Activated T-cell treated with anti-CD3 and anti-CD28 coated beads, Interleukin-2, amount 50 U/mL, for 4 hours (primary cell): ENCODE data around the gene IFI30. TPM values are rescaled to one million over a fixed set of nuclear protein-coding genes. Genes with fewer than 3 reads are reported as not detected.
A peak's percentile ranks its signal among the peaks of the same experiment; 100 is the strongest.

Experiments used
- ATAC-seq, 2 donors: fragments of 200-7000 bp; cut with Tn5 transposase; one replicate each; pipeline ENCODE4 v1.10.0; 2021
- DNase-seq: peaks from one replicate; pipeline ENCODE4 v3.0.0-alpha.2; 2020
- H3K27me3 Mint-ChIP-seq: one replicate; pipeline ENCODE4 v1.8.0; 2021; ENCODE audit warnings: low read depth, mixed read lengths
- H3K36me3 Mint-ChIP-seq: one replicate; pipeline ENCODE4 v1.8.0; 2022; ENCODE audit warnings: mixed read lengths; ENCODE audit not compliant: insufficient read depth
- H3K4me1 Mint-ChIP-seq: one replicate; pipeline ENCODE4 v1.8.0; 2021; ENCODE audit warnings: low read depth, mixed read lengths
- H3K4me3 Mint-ChIP-seq: one replicate; pipeline ENCODE4 v1.8.0; 2021; ENCODE audit warnings: mild to moderate bottlenecking, moderate library complexity, mixed read lengths
- H3K9me3 Mint-ChIP-seq: one replicate; pipeline ENCODE4 v1.8.0; 2021; ENCODE audit warnings: mixed read lengths
- total RNA-seq, 3 donors: library from RNA; stranded (reverse); gene quantifications; one replicate each; pipeline ENCODE4 v1.2.1, GENCODE V29; 2021

The IFI30 gene
- total RNA-seq, 3 donors from 2014 or later: 13.6 to 36.7 (median 13.8) TPM

GRCh38 chr19:18144361-18144760 is 29.3 kb upstream of the IFI30 start:
- Mint-ChIP-seq H3K4me3 (no peak overlapping the region), H3K4me1 (no peaks in the 10 kb centered on the region), H3K36me3 (peaks cover 22% of the 10 kb centered on the region), H3K9me3 (no peaks in the 10 kb centered on the region), H3K27me3 (no peaks in the 10 kb centered on the region)
- DNase-seq: no peak
- ATAC-seq: no peak

- H3K9me3 Mint-ChIP-seq: no peaks in the 10 kb centered on the region
- ATAC-seq: no peak
- H3K4me3 Mint-ChIP-seq: no peak overlapping the region
- H3K4me1 Mint-ChIP-seq: no peaks in the 10 kb centered on the region
- peaks cover 22% of the 10 kb centered on the region for H3K36me3 Mint-ChIP-seq
- no peak for DNase-seq
- no peaks in the 10 kb centered on the region for H3K27me3 Mint-ChIP-seq
Observed at GRCh38 chr19:18144906-18145305, 28.7 kb upstream of the IFI30 start.

- DNase-seq: no peak
- Mint-ChIP-seq H3K9me3 (no peaks in the 10 kb centered on the region), H3K36me3 (peaks cover 19% of the 10 kb centered on the region), H3K4me1 (no peaks in the 10 kb centered on the region), H3K4me3 (no peak overlapping the region), H3K27me3 (no peaks in the 10 kb centered on the region)
- ATAC-seq: no peak
Observed at GRCh38 chr19:18145391-18145999, 28.1 kb upstream of the IFI30 start.

GRCh38 chr19:18147396-18147795 is 26.2 kb upstream of the IFI30 start:
- peaks cover 10% of the 10 kb centered on the region for H3K4me1 Mint-ChIP-seq
- no peak for DNase-seq
- ATAC-seq: no peak
- no peaks in the 10 kb centered on the region for H3K9me3 Mint-ChIP-seq
- peaks cover 16% of the 10 kb centered on the region for H3K36me3 Mint-ChIP-seq
- no peak overlapping the region for H3K4me3 Mint-ChIP-seq
- H3K27me3 Mint-ChIP-seq: no peaks in the 10 kb centered on the region

- Mint-ChIP-seq H3K36me3 (peaks cover 16% of the 10 kb centered on the region), H3K4me1 (peaks cover 19% of the 10 kb centered on the region), H3K27me3 (no peaks in the 10 kb centered on the region), H3K9me3 (no peaks in the 10 kb centered on the region), H3K4me3 (no peak overlapping the region)
- no peak for ATAC-seq
- no peak for DNase-seq
Observed at GRCh38 chr19:18149596-18149975, 24.0 kb upstream of the IFI30 start.

GRCh38 chr19:18150776-18151624 is 22.6 kb upstream of the IFI30 start:
- H3K4me3 Mint-ChIP-seq: peak overlapping the region; percentile 88
- ATAC-seq (no peak), DNase-seq (no peak)
- no peaks in the 10 kb centered on the region for H3K27me3 Mint-ChIP-seq
- H3K36me3 Mint-ChIP-seq: peaks cover 9% of the 10 kb centered on the region
- no peaks in the 10 kb centered on the region for H3K9me3 Mint-ChIP-seq
- H3K4me1 Mint-ChIP-seq: peaks cover 20% of the 10 kb centered on the region

GRCh38 chr19:18152442-18152816 is 21.2 kb upstream of the IFI30 start:
- H3K4me1 Mint-ChIP-seq: peaks cover 24% of the 10 kb centered on the region
- no peaks in the 10 kb centered on the region for H3K9me3 Mint-ChIP-seq

GRCh38 chr19:18152817-18153555 is 20.6 kb upstream of the IFI30 start, which contains the start of gene PIK3R2:
Gene PIK3R2, plus strand, starts transcription at chr19:18153163. Its CDS starts 2,717 bp downstream, at chr19:18155880.
- peaks cover 24% of the 10 kb centered on the region for H3K4me1 Mint-ChIP-seq
- ATAC-seq (peak; percentile 92), DNase-seq (peak; percentile 99)
- peak within 1 kb of the TSS; percentile 88 for H3K4me3 Mint-ChIP-seq
- H3K9me3 Mint-ChIP-seq: no peaks in the 10 kb centered on the region
- no peaks in the 10 kb centered on the region for H3K36me3 Mint-ChIP-seq
- H3K27me3 Mint-ChIP-seq: no peaks in the 10 kb centered on the region

More at GRCh38 chr19:18152442-18152816, 21.2 kb upstream of the IFI30 start:
- peaks cover 3% of the 10 kb centered on the region for H3K36me3 Mint-ChIP-seq
- peak overlapping the region; percentile 88 for H3K4me3 Mint-ChIP-seq
- ATAC-seq (peak; percentile 68 to 69), DNase-seq (peak; percentile 95)
- no peaks in the 10 kb centered on the region for H3K27me3 Mint-ChIP-seq

GRCh38 chr19:18153556-18154134 is 20.0 kb upstream of the IFI30 start:
- ATAC-seq (no peak), DNase-seq (no peak)
- Mint-ChIP-seq H3K4me1 (peaks cover 24% of the 10 kb centered on the region), H3K36me3 (no peaks in the 10 kb centered on the region), H3K4me3 (peak overlapping the region; percentile 88), H3K27me3 (no peaks in the 10 kb centered on the region), H3K9me3 (no peaks in the 10 kb centered on the region)

GRCh38 chr19:18155095-18156087 is 18.2 kb upstream of the IFI30 start:
- no peaks in the 10 kb centered on the region for H3K27me3 Mint-ChIP-seq
- peaks cover 1% of the 10 kb centered on the region for H3K36me3 Mint-ChIP-seq
- no peak overlapping the region for H3K4me3 Mint-ChIP-seq
- H3K9me3 Mint-ChIP-seq: no peaks in the 10 kb centered on the region
- DNase-seq: no peak
- peaks cover 26% of the 10 kb centered on the region for H3K4me1 Mint-ChIP-seq
- ATAC-seq: no peak

GRCh38 chr19:18156268-18156667 is 17.3 kb upstream of the IFI30 start:
- DNase-seq: no peak
- Mint-ChIP-seq H3K9me3 (no peaks in the 10 kb centered on the region), H3K4me3 (no peak overlapping the region), H3K27me3 (no peaks in the 10 kb centered on the region), H3K4me1 (peaks cover 28% of the 10 kb centered on the region), H3K36me3 (peaks cover 3% of the 10 kb centered on the region)
- no peak for ATAC-seq

GRCh38 chr19:18156841-18157464 is 16.7 kb upstream of the IFI30 start:
- H3K4me1 Mint-ChIP-seq: peaks cover 25% of the 10 kb centered on the region
- no peak for DNase-seq
- no peaks in the 10 kb centered on the region for H3K9me3 Mint-ChIP-seq
- ATAC-seq: no peak
- peaks cover 3% of the 10 kb centered on the region for H3K36me3 Mint-ChIP-seq
- no peak overlapping the region for H3K4me3 Mint-ChIP-seq
- H3K27me3 Mint-ChIP-seq: no peaks in the 10 kb centered on the region

- Mint-ChIP-seq H3K36me3 (peaks cover 3% of the 10 kb centered on the region), H3K4me3 (no peak overlapping the region), H3K27me3 (no peaks in the 10 kb centered on the region), H3K9me3 (no peaks in the 10 kb centered on the region), H3K4me1 (peaks cover 21% of the 10 kb centered on the region)
- DNase-seq: no peak
- ATAC-seq: no peak
Observed at GRCh38 chr19:18157465-18158063, 16.0 kb upstream of the IFI30 start.
